ENCODE data around the gene HHAT.

- TF ChIP-seq CTCF (IDR thresholded peaks at IDR 0.05; ENCODE audit: poor library complexity, severe bottlenecking) = no peak
- TF ChIP-seq EZH2 (IDR thresholded peaks at IDR 0.05; ENCODE audit: borderline replicate concordance, insufficient read depth, low read length, poor library complexity, severe bottlenecking) = no peak
- TF ChIP-seq EP300 (conservative IDR thresholded peaks at IDR 0.05; ENCODE audit: poor library complexity, severe bottlenecking) = no peak
These were observed 7.2 kb upstream of the HHAT start for GRCh38 chr1:210321552-210321951.
